GM19043 (cell line): ENCODE measurements around the gene ARHGAP10.
"Not testable (repeated sequence)": the region's sequence is repeated elsewhere in the genome, so short reads cannot be mapped to it uniquely, and the experiment has no call there.

Experiments
- ATAC-seq: cut with Tn5 transposase; IDR thresholded peaks from one replicate; pipeline ENCODE4 v1.9.1; 2021; ENCODE audit warnings: low read depth; ENCODE audit not compliant: unreplicated experiment

The ARHGAP10 gene

GRCh38 chr4:147879676-147880075 is 147.8 kb downstream of the ARHGAP10 start:
- ATAC-seq = no peak

DNA sequence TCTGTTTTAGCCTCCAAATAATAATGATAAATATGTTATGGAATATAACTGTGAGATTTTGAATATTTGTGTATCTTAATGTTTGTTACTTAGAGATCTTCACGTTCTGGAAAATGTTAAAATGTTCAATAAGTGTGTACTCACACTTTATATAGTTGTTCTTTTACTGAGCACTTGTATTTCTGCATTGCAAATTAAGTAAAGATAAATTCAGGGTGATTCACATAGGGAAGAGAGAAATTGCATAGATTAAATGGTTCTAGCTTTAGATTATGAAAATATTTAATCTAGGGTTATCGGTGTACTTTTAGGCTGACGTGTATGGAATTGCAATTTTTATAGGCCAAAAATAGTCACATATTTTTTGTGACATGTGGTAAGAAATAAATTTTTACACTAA is 148.6 kb downstream of the ARHGAP10 start:
- ATAC-seq = no peak

DNA sequence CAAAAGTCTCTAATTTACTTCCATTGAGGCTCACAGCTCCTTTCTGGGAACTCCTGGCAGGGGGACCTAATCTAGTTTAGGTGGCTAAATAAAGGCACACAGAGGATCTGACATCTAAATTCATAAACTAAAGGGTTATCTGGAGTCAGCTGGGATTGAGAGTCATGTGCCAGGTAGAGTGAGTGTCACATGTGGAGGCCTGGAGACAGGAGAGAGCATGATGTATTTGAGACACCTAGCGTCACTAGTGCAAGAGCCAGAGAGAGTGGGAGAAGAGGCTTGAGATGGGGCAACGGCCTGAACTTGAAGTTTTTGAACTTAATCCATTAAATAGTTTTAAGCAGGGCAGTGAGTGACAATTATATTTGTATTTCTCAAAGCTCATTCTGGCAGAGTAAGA is 152.6 kb downstream of the ARHGAP10 start:
- no peak for ATAC-seq

- ATAC-seq = not testable (repeated sequence)
Observed at GRCh38 chr4:147885216-147885615, 153.3 kb downstream of the ARHGAP10 start.

GRCh38 chr4:147891476-147892115 is 159.7 kb downstream of the ARHGAP10 start:
- no peak for ATAC-seq

DNA sequence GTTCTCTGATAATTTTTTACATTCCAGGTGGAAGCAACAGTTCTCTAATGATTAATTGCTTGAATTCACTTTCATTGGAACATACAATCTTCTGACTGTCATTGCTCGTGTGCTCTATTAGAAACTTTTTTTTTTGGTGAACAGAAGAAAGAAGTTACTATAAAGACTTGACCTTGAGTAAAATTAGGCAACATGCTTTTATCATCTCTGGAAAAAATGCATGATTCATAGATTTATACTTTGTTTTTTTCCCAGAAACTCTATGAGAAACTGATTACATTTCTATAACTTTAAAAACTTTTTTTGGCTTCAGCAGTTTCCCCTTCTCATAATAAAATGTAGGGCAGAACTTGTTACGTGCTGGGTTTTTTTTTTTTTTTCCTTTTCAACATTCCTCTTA is 167.6 kb downstream of the ARHGAP10 start:
- no peak for ATAC-seq

- no peak for ATAC-seq
Observed at GRCh38 chr4:147901388-147901787, 169.5 kb downstream of the ARHGAP10 start.

- ATAC-seq = no peak
Observed at GRCh38 chr4:147901916-147902315, 170.0 kb downstream of the ARHGAP10 start.

- ATAC-seq = no peak
Observed at GRCh38 chr4:147909225-147909624, 177.3 kb downstream of the ARHGAP10 start.

DNA sequence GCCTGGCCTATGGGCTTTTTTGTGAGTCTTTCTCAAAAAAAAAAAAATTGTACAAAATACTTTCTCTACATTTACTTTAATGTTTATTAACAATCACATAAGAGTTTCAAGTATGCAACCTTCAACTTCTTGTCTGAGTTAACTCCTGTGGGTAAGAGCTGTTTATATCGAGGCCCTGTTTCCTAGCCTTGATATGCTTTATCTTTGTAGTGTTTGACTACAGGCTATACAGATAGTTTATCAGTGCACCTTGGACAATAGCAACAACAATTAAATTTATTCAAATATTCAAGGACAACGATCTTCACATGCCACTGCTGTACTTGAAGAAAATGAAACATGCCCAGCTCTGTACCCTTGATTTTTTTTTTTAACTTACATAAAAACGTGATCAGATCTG is 178.4 kb downstream of the ARHGAP10 start:
- ATAC-seq = no peak

DNA sequence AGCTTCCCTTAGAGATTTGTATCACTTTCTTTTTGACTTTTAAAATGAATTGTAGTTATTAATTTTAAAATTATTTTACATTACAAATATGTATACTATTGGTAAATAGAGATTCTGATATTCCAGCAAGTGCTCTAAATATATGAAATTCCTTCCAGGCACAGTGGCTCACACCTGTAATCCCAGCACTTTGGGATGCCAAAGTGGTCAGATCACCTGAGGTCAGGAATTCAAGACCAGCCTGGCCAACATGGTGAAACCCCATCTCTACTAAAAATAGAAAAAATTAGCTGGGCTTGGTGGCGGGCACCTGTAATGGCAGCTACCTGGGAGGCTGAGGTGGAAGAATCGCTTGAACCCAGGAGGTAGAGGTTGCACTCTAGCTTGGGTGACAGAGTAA is 180.2 kb downstream of the ARHGAP10 start:
- ATAC-seq = not testable (repeated sequence)

- ATAC-seq = peak; percentile 44
Observed at GRCh38 chr4:147913137-147913536, 181.2 kb downstream of the ARHGAP10 start.

GRCh38 chr4:147916351-147916750 is 184.5 kb downstream of the ARHGAP10 start:
- no peak for ATAC-seq

DNA sequence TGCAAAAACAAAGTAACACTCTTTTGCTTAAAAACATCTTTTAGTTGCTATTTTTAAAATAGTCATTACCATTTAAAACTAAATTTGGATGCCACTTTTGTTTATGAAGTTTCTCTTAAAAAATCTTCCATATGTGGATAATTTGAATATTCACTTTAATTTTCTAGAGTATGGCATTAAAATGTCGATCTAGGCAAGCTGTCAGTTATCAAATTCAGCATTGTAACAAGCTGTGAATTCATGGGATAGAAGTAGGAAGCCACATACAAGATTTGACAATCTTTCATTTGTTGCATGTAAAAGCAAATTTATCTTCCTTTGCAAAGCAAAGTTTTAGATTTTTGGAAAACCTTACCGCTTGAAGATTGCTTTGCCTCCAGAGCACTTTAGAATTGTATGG is 191.5 kb downstream of the ARHGAP10 start:
- ATAC-seq = no peak

GRCh38 chr4:147923854-147924253 is 192.0 kb downstream of the ARHGAP10 start:
- no peak for ATAC-seq

DNA sequence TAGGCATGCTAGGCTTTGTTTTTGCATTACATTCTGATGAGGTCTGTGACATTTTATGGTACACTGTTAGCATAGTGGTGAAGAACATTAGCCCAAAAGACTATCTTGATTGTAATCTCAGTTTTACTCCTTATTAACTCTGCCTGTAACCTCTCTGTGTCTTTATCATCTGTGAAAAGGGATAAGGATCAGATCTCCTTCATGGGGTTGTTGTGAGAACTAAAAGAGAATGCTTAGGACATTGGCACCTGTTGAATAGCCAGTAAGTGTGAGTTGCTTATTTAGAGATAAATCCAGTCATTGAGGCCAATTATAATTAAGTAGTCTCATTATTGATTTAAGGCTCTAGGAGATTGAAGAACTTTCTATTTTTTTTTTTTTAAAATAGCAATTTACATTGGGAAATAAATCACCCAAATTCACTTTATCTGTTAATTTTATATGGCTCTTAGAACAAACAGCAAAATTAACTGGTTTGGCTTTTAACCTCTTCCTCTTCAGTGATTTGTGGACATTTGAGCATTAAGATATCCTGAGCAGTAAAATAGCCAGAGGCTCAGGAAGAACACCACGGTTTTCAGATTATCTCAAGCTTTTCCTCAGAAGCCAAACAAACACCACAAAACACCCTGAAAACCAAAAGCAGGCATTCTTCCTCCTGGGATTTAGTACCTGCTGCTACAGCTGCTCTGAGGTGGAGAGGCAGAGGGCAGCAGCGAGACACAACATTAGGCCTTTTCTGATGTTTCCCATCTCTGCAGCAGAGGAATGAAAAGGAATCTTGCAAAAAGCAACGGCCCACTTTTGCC is 192.9 kb downstream of the ARHGAP10 start:
- ATAC-seq = no peak

GRCh38 chr4:147927377-147928137 is 195.7 kb downstream of the ARHGAP10 start:
- no peak for ATAC-seq

DNA sequence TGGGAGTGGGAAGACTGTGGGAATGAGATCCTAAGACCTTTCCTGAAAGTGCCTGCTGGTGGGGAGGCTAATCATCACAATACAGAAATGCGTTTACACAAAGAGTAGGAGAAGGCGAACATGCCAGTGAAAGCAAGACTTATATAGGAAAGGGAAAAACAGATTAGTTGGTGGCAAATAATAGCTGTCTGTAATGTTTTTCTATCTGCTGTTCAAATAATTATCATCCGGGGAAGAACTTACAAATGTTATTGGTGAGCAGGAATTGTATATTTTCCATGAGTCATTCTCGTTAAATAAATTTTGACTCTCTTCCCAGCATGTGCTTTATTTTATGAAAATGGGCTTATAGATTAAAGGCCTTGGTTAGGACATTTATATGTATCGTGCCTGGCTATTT is 196.5 kb downstream of the ARHGAP10 start:
- no peak for ATAC-seq

DNA sequence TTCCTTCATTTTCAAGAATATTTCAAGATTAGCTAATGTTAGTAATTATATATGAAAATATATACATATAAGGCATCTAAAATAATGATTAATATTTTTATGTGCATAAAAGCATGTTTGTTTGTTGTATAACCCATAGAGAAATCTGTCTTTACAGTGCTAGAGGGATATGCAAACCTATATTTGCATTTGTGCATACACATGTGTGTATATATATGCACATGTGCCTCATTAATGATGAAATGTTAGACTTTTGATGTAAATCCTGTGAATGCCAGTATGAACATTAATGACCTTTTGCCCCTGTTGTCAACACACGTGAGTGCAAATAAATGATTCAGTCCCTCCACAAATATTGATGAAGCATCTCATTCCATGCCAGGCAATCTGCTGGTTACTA is 197.9 kb downstream of the ARHGAP10 start:
- no peak for ATAC-seq

DNA sequence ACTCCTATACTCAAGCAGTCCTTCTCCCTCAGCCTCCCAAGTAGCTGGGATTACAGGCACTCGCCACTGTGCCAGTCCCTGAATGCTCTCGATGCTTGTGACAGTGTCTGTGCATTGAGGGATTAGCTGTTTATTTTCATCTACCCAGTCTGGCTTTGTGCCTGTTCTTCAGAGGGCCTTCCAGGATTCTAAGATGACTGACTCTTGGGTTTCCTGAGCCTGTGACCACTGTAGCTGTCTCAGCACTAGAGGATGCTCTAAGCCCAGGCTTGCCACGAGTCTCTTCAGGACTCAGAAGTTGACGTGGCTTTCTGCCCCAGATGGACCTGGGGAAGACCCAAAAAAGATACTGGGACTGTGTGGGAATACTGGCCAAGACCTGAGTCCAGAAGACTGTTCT is 201.4 kb downstream of the ARHGAP10 start:
- no peak for ATAC-seq

DNA sequence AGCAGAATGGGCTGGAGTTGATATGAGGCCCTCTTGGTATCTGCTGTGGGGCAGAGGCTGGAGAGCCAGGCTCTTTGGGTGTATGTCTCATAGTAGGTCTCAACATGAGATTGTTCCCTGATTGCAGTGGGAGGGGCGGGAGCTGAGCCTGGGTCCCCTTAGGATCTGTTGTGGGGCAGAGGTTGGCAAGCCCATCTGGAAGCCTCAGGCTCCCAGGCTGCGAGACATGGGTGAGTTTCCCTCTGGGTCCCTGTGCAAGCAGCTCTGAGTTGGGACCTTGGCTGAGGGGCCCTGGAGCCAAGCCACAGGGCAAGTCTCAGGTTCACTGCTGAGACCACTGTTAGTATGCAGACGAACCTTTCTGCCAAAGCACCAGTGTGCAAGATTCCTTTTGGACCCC is 201.9 kb downstream of the ARHGAP10 start:
- no peak for ATAC-seq
